Parathyroid adenoma (tissue), 2 donors: Measurements from ENCODE around the gene ACY1.

Source experiments
- H2AFZ ChIP-seq: fragments of 300-600 bp; sonication (generic); one replicate; pipeline ENCODE4 v1.7.0; 2017; ENCODE audit warnings: antibody characterized with exemption, mild to moderate bottlenecking
- H3K27ac ChIP-seq: fragments of 300-600 bp; sonication (generic); one replicate; pipeline ENCODE4 v1.7.0; 2017
- H3K27me3 ChIP-seq: fragments of 300-600 bp; sonication (generic); one replicate; pipeline ENCODE4 v1.7.0; 2017; ENCODE audit warnings: low read length; ENCODE audit not compliant: control insufficient read depth, insufficient read depth
- H3K36me3 ChIP-seq: fragments of 300-600 bp; sonication (generic); one replicate; pipeline ENCODE4 v1.7.0; 2017; ENCODE audit warnings: low read length; ENCODE audit not compliant: control insufficient read depth, insufficient read depth
- H3K4me1 ChIP-seq: fragments of 300-600 bp; sonication (generic); one replicate; pipeline ENCODE4 v1.7.0; 2017; ENCODE audit warnings: control low read depth
- H3K4me2 ChIP-seq: fragments of 300-600 bp; sonication (generic); one replicate; pipeline ENCODE4 v1.7.0; 2017; ENCODE audit warnings: low read length
- H3K4me3 ChIP-seq: fragments of 300-600 bp; sonication (generic); one replicate; pipeline ENCODE4 v1.7.0; 2017; ENCODE audit warnings: low read depth, low read length
- H3K79me2 ChIP-seq: fragments of 300-600 bp; sonication (generic); one replicate; pipeline ENCODE4 v1.7.0; 2017; ENCODE audit warnings: control low read depth
- H3K9ac ChIP-seq: fragments of 300-600 bp; sonication (generic); one replicate; pipeline ENCODE4 v1.7.0; 2017; ENCODE audit warnings: mild to moderate bottlenecking
- H3K9me3 ChIP-seq: fragments of 300-600 bp; sonication (generic); one replicate; pipeline ENCODE4 v1.7.0; 2017; ENCODE audit warnings: low read length; ENCODE audit not compliant: control insufficient read depth
- TF ChIP-seq, protein P1 (sequence below): fragments of 300-600 bp; sonication (generic); IDR thresholded peaks from one replicate; pipeline ENCODE4 v1.7.0; 2017; ENCODE audit warnings: antibody characterized with exemption, mild to moderate bottlenecking
- donor health status: primary hyperparathyroidism.

ACY1 gene

DNA sequence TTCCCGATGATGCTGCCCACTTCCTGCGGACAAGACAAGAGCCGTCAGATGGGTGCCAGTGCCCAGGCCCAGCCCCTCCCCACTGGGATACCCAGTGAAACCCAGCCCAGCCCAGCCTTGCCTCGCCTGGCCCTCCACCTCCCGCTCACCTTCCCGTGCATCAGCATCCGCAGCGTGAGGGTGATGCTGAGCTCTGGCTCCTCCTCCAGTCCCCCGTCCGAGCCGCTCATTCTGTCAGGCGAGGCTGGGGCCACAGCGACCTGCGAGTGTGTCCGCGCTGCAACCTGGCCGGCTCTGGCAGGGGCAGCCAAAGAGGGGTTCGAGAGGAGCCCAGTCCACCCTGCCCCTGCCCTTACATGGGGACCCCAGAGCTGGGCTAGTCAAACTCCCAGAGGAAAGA lies 22.3 kb upstream of the ACY1 start:
- Histone ChIP-seq H3K4me2 (no peak overlapping the region), H3K27ac (no peak overlapping the region), H3K4me1 (peaks cover 6% of the 10 kb centered on the region), H3K9ac (no peak overlapping the region), H3K9me3 (no peaks in the 10 kb centered on the region), H3K36me3 (no peaks in the 10 kb centered on the region), H3K79me2 (no peaks in the 10 kb centered on the region), H3K27me3 (no peaks in the 10 kb centered on the region), H3K4me3 (no peak overlapping the region), H2AFZ (no peak overlapping the region)
- TF ChIP-seq, protein P1, sequence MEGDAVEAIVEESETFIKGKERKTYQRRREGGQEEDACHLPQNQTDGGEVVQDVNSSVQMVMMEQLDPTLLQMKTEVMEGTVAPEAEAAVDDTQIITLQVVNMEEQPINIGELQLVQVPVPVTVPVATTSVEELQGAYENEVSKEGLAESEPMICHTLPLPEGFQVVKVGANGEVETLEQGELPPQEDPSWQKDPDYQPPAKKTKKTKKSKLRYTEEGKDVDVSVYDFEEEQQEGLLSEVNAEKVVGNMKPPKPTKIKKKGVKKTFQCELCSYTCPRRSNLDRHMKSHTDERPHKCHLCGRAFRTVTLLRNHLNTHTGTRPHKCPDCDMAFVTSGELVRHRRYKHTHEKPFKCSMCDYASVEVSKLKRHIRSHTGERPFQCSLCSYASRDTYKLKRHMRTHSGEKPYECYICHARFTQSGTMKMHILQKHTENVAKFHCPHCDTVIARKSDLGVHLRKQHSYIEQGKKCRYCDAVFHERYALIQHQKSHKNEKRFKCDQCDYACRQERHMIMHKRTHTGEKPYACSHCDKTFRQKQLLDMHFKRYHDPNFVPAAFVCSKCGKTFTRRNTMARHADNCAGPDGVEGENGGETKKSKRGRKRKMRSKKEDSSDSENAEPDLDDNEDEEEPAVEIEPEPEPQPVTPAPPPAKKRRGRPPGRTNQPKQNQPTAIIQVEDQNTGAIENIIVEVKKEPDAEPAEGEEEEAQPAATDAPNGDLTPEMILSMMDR: no peak

DNA sequence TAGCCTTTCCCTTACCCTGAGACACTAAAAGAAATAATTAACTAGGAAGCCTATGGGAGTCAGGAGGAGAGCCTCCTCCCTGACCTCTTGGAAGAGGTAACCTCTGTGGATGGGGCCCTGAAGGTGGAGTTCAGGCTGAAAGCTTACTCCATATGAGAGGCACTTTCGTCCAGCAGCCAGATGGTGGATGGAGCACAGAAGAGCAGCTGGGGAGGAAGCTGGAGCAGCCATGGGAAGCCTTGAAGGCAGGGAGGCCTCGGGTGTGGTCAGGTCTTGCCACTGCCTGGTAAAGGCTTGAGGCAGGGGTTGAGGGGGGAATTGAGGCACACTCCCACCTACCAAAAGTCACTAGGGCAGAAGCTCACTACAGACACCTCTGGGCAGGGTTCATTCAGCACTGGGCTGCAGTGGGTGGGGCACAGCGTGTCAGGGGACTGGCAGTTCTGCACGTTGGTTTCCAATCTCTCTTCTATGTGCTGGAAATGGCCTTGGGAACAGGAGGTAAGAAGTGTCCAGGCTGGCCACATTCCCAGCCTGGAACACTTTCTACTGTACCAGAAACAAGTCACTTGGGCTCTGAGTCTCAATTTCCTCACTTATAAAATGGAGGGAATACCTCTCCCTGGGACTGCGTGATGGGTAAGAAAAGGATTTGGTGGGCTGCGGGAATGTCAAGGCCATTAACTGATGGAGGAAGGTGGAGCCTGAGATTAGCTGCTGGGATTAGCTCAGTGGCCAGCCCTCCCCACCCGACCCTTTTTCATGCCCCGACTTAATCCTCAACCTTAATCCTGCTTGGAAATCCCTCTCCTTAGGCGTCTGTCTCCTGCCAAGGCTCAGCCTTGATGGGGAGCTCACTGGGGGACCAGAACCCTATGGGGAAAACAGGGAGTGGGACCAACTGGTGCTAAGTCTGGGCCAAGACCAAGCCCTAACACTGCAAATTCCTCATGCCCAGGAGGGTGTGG lies 21.4 kb upstream of the ACY1 start:
- no peak overlapping the region for H3K4me2 ChIP-seq
- no peaks in the 10 kb centered on the region for H3K9me3 ChIP-seq
- TF ChIP-seq, protein P1: no peak
- H2AFZ ChIP-seq: no peak overlapping the region
- H3K79me2 ChIP-seq: no peaks in the 10 kb centered on the region
- no peak overlapping the region for H3K27ac ChIP-seq
- no peak overlapping the region for H3K9ac ChIP-seq
- peaks cover 7% of the 10 kb centered on the region for H3K4me1 ChIP-seq
- H3K27me3 ChIP-seq: no peaks in the 10 kb centered on the region
- no peak overlapping the region for H3K4me3 ChIP-seq
- H3K36me3 ChIP-seq: no peaks in the 10 kb centered on the region

GRCh38 chr3:51962854-51963530 lies 20.3 kb upstream of the ACY1 start:
- Histone ChIP-seq H3K79me2 (no peaks in the 10 kb centered on the region), H3K4me1 (peaks cover 9% of the 10 kb centered on the region), H2AFZ (no peak overlapping the region), H3K27me3 (no peaks in the 10 kb centered on the region), H3K9me3 (no peaks in the 10 kb centered on the region), H3K4me2 (no peak overlapping the region), H3K27ac (no peak overlapping the region), H3K36me3 (no peaks in the 10 kb centered on the region), H3K9ac (no peak overlapping the region), H3K4me3 (no peak overlapping the region)
- TF ChIP-seq, protein P1: no peak

DNA sequence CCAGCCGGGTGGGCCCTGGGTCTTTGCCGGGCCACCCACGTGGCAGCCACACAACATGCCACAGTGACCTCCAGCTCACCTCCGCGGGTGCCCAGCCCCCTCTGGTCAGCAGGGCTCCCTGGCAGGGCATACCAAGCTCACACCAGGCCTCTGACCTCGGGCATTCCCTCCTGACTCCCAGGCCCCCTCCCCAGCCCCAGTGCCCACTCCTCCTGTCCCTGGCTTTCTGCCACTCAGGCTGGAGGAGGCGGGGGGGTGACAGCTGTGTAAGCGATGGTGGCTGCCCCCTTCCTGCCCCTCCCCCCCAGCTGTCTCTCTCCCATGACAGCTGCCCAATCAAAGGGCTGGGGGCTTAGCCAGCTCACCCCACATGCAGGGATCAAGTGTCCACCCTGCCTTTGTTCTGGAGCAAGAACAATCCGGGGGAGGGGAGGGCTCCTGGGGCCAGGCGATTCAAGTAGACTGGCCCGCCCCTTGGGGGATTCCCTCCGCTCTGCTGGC lies 19.3 kb upstream of the ACY1 start:
- H3K4me1 ChIP-seq: peaks cover 10% of the 10 kb centered on the region
- no peaks in the 10 kb centered on the region for H3K36me3 ChIP-seq
- no peaks in the 10 kb centered on the region for H3K9me3 ChIP-seq
- H2AFZ ChIP-seq: no peak overlapping the region
- H3K27ac ChIP-seq: no peak overlapping the region
- TF ChIP-seq, protein P1: no peak
- no peak overlapping the region for H3K9ac ChIP-seq
- no peak overlapping the region for H3K4me2 ChIP-seq
- no peaks in the 10 kb centered on the region for H3K79me2 ChIP-seq
- H3K4me3 ChIP-seq: no peak overlapping the region
- H3K27me3 ChIP-seq: no peaks in the 10 kb centered on the region
